ENCODE measurements around the gene NEXN. TPM values are rescaled to one million over a fixed set of nuclear protein-coding genes. Genes with fewer than 3 reads are reported as not detected.

The NEXN gene
- total RNA-seq, 2 donors from 2014 or later = 1.0 to 10.9 TPM

- peak overlapping the region; percentile 65 for H3K27ac ChIP-seq
- H3K27me3 ChIP-seq = no peaks in the 10 kb centered on the region
- H3K4me1 ChIP-seq = no peaks in the 10 kb centered on the region
- peak overlapping the region; percentile 47 for H3K4me3 ChIP-seq
- H3K9me3 ChIP-seq = no peaks in the 10 kb centered on the region
- H3K36me3 ChIP-seq = no peaks in the 10 kb centered on the region
- intact Hi-C loops (cut with DNase I) = loop anchor here (5.0 kb wide), 1 partner anchor 57 kb away; no protein-coding TSS in a partner anchor
- H3K9ac ChIP-seq (ENCODE audit: low read depth in 2 of 2, low read length in 2 of 2) = peak overlapping the region; percentile 63 to 66
- no peak for TF ChIP-seq CTCF (IDR thresholded peaks at IDR 0.05)
- peak; percentile 23 for DNase-seq
Measured at GRCh38 chr1:77888781-77889642, 588 bp downstream of the NEXN start.

GRCh38 chr1:77889671-77890070, 1.2 kb downstream of the NEXN start:
- no peak for DNase-seq
- peak overlapping the region; percentile 47 for H3K4me3 ChIP-seq
- no peak overlapping the region for H3K9ac ChIP-seq (ENCODE audit: low read depth in 2 of 2, low read length in 2 of 2)
- no peaks in the 10 kb centered on the region for H3K36me3 ChIP-seq
- no peaks in the 10 kb centered on the region for H3K4me1 ChIP-seq
- H3K9me3 ChIP-seq = no peaks in the 10 kb centered on the region
- intact Hi-C loops (cut with DNase I) = loop anchor here (5.0 kb wide), 1 partner anchor 57 kb away; no protein-coding TSS in a partner anchor
- H3K27me3 ChIP-seq = no peaks in the 10 kb centered on the region
- no peak for TF ChIP-seq CTCF (IDR thresholded peaks at IDR 0.05)
- peak overlapping the region; percentile 9 for H3K27ac ChIP-seq

GRCh38 chr1:77891200-77891599, 2.8 kb downstream of the NEXN start:
- Histone ChIP-seq H3K27me3 (no peaks in the 10 kb centered on the region), H3K9me3 (no peaks in the 10 kb centered on the region), H3K36me3 (no peaks in the 10 kb centered on the region), H3K27ac (no peak overlapping the region), H3K4me1 (no peaks in the 10 kb centered on the region), H3K4me3 (no peak overlapping the region), H3K9ac (ENCODE audit: low read depth in 2 of 2, low read length in 2 of 2) (no peak overlapping the region)
- no peak for TF ChIP-seq CTCF (IDR thresholded peaks at IDR 0.05)
- intact Hi-C loops (cut with DNase I) = no loop called here
- DNase-seq = no peak

GRCh38 chr1:77899647-77900320, 11.4 kb downstream of the NEXN start:
- H3K9me3 ChIP-seq = no peaks in the 10 kb centered on the region
- no peaks in the 10 kb centered on the region for H3K36me3 ChIP-seq
- no peak overlapping the region for H3K4me3 ChIP-seq
- no peaks in the 10 kb centered on the region for H3K4me1 ChIP-seq
- H3K27me3 ChIP-seq = no peaks in the 10 kb centered on the region
- DNase-seq = no peak
- intact Hi-C loops (cut with DNase I) = loop anchor here (5.0 kb wide), 1 partner anchor 67 kb away; no protein-coding TSS in a partner anchor
- H3K27ac ChIP-seq = no peak overlapping the region
- no peak for TF ChIP-seq CTCF (IDR thresholded peaks at IDR 0.05)
- no peak overlapping the region for H3K9ac ChIP-seq (ENCODE audit: low read depth in 2 of 2, low read length in 2 of 2)

- H3K4me3 ChIP-seq = no peak overlapping the region
- peak; percentile 23 for DNase-seq
- H3K9ac ChIP-seq (ENCODE audit: low read depth in 2 of 2, low read length in 2 of 2) = no peak overlapping the region
- H3K27ac ChIP-seq = no peak overlapping the region
- no peaks in the 10 kb centered on the region for H3K9me3 ChIP-seq
- peak; percentile 45 for TF ChIP-seq CTCF (IDR thresholded peaks at IDR 0.05)
- H3K4me1 ChIP-seq = no peaks in the 10 kb centered on the region
- no peaks in the 10 kb centered on the region for H3K27me3 ChIP-seq
- intact Hi-C loops (cut with DNase I) = loop anchor here (5.0 kb wide), 1 partner anchor 68 kb away; no protein-coding TSS in a partner anchor
- H3K36me3 ChIP-seq = no peaks in the 10 kb centered on the region
Measured at GRCh38 chr1:77900687-77901293, 12.4 kb downstream of the NEXN start.

Measured in colonic mucosa (tissue), 4 donors.